PC-3 (cell line): Measurements from ENCODE around the gene TRIM27. TPM values are rescaled to one million over a fixed set of nuclear protein-coding genes. Genes with fewer than 3 reads are reported as not detected.

ENCODE experiments used
- total RNA-seq: library from RNA; depleted of rRNA; stranded (reverse); fragments of >200 nt; gene quantifications from 2 replicates; pipeline ENCODE4 v1.2.3, GENCODE V29; 2014; rRNA removed

Gene TRIM27
- total RNA-seq, 1 experiment from 2014 or later: 85.8 TPM

Other genes with a start within 250 kb of the TRIM27 start
- gene ZNF311, start 81.3 kb upstream of the TRIM27 start, total RNA-seq: 0.04 and 0.40 TPM in 2 replicates
- gene OR2W1, start 121.2 kb upstream of the TRIM27 start, total RNA-seq: not detected in 2 replicates
- not detected in 2 replicates for gene OR2B3, start 163.3 kb upstream of the TRIM27 start, total RNA-seq
- not detected in 2 replicates for gene OR2J1, start 175.5 kb upstream of the TRIM27 start, total RNA-seq
- gene OR2J3, start 184.1 kb upstream of the TRIM27 start, total RNA-seq: 0.29 TPM in 1 of 2 replicates, not detected in the other
- 0.23 TPM in 1 of 2 replicates, not detected in the other for gene OR2J2, start 246.9 kb upstream of the TRIM27 start, total RNA-seq